Measurements from ENCODE around the gene DHX16. TPM values are rescaled to one million over a fixed set of nuclear protein-coding genes. Genes with fewer than 3 reads are reported as not detected.
A peak's percentile ranks its signal among the peaks of the same experiment; 100 is the strongest.

DHX16 gene
- total and polyA plus RNA-seq, 9 of the 15 experiments (the other 6 are each of a cell fraction or from before 2014, with no cell fraction given): 14.6 to 66.1 (median 47.5) TPM

DNA sequence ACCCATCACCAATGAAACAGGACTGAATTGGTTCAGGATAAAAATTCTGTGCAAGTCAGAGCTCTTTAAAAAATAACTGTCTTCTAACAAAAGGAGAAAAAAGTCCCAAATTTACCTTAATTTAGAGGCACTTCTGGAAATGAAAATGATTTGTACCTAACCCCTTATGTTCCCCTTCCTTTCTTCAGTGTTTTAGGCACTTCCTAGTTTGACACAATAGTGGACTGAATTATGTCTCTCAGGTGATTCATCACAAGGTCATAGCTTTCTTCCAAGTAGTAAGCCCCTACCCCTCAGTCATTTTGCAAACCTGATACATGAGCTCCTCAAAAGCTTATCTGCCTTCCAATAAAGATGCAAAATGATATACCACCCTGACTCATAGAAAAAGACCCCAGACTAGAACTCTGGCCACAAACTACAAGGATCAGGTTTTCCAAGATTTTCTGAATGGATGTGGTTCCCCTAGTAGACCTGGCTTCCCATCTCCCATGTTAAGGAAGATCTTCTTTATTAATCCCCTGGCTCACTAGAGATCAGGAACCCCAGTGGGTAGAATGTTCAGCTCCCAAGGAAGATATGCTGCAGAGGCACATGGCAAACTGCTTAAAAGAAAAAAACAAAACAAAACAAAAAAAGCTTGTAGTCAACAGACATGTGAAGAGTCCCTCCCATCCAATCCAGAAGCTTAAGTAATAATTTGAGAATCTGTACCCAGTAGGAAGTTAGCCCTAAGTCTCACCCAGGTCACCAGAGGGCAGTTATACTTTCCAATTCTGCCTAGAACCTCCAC, 59.4 kb downstream of the DHX16 start (continued):
- no peak for TF ChIP-seq PYGO2 (tag; IDR thresholded peaks at IDR 0.05)
- no peak for TF ChIP-seq FOXK1 (CRISPR knock-in tag; IDR thresholded peaks at IDR 0.05; ENCODE audit: borderline replicate concordance)
- no peak for TF ChIP-seq ZFP36 (IDR thresholded peaks at IDR 0.05; ENCODE audit: low read depth, low read length, partially characterized antibody)
- no peak; a peak in 1 of 4 replicates for TF ChIP-seq TEAD1 (CRISPR knock-in tag; IDR thresholded peaks at IDR 0.05)
- TF ChIP-seq, protein P1, sequence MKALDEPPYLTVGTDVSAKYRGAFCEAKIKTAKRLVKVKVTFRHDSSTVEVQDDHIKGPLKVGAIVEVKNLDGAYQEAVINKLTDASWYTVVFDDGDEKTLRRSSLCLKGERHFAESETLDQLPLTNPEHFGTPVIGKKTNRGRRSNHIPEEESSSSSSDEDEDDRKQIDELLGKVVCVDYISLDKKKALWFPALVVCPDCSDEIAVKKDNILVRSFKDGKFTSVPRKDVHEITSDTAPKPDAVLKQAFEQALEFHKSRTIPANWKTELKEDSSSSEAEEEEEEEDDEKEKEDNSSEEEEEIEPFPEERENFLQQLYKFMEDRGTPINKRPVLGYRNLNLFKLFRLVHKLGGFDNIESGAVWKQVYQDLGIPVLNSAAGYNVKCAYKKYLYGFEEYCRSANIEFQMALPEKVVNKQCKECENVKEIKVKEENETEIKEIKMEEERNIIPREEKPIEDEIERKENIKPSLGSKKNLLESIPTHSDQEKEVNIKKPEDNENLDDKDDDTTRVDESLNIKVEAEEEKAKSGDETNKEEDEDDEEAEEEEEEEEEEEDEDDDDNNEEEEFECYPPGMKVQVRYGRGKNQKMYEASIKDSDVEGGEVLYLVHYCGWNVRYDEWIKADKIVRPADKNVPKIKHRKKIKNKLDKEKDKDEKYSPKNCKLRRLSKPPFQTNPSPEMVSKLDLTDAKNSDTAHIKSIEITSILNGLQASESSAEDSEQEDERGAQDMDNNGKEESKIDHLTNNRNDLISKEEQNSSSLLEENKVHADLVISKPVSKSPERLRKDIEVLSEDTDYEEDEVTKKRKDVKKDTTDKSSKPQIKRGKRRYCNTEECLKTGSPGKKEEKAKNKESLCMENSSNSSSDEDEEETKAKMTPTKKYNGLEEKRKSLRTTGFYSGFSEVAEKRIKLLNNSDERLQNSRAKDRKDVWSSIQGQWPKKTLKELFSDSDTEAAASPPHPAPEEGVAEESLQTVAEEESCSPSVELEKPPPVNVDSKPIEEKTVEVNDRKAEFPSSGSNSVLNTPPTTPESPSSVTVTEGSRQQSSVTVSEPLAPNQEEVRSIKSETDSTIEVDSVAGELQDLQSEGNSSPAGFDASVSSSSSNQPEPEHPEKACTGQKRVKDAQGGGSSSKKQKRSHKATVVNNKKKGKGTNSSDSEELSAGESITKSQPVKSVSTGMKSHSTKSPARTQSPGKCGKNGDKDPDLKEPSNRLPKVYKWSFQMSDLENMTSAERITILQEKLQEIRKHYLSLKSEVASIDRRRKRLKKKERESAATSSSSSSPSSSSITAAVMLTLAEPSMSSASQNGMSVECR (CRISPR knock-in tag; IDR thresholded peaks at IDR 0.05): no peak
- TF ChIP-seq ZNF282 (CRISPR knock-in tag; IDR thresholded peaks at IDR 0.05): no peak
- TF ChIP-seq SMARCE1 (IDR thresholded peaks at IDR 0.05): 0 out of 2 replicates have a peak, but pooled peaks have one; percentile 31
- TF ChIP-seq ETV5 (CRISPR knock-in tag; IDR thresholded peaks at IDR 0.05; ENCODE audit: low read depth): no peak
- no peak for TF ChIP-seq ZNF274 (IDR thresholded peaks at IDR 0.05; ENCODE audit: borderline replicate concordance, low read depth, low read length)
- no peak for TF ChIP-seq ERF (CRISPR knock-in tag; IDR thresholded peaks at IDR 0.05)
- TF ChIP-seq CHCHD3 (CRISPR knock-in tag; IDR thresholded peaks at IDR 0.05): no peak
- no peak for TF ChIP-seq ZNF707 (CRISPR knock-in tag; conservative IDR thresholded peaks at IDR 0.05)
- peak; percentile 70 for TF ChIP-seq MEIS2 (IDR thresholded peaks at IDR 0.05; ENCODE audit: partially characterized antibody)
- no peak for TF ChIP-seq HDAC6 (IDR thresholded peaks at IDR 0.05; ENCODE audit: low read depth, low read length)
- TF ChIP-seq ZNF639 (CRISPR knock-in tag; conservative IDR thresholded peaks at IDR 0.05 in 1 of 2, IDR thresholded peaks at IDR 0.05 in 1 of 2): no peak
- no peak for TF ChIP-seq ADNP (tag; IDR thresholded peaks at IDR 0.05)
- TF ChIP-seq, protein P2, sequence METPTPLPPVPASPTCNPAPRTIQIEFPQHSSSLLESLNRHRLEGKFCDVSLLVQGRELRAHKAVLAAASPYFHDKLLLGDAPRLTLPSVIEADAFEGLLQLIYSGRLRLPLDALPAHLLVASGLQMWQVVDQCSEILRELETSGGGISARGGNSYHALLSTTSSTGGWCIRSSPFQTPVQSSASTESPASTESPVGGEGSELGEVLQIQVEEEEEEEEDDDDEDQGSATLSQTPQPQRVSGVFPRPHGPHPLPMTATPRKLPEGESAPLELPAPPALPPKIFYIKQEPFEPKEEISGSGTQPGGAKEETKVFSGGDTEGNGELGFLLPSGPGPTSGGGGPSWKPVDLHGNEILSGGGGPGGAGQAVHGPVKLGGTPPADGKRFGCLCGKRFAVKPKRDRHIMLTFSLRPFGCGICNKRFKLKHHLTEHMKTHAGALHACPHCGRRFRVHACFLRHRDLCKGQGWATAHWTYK (CRISPR knock-in tag; IDR thresholded peaks at IDR 0.05): no peak
- peak; percentile 18; the same call in 1 of the 2 replicates for TF ChIP-seq HES1 (IDR thresholded peaks at IDR 0.05; ENCODE audit: low read depth)
- TF ChIP-seq CBX1 (IDR thresholded peaks at IDR 0.05; ENCODE audit: low read depth): no peak
- peak; percentile 77; the same call in 1 of the 2 replicates for TF ChIP-seq GTF2E2 (tag; IDR thresholded peaks at IDR 0.05)

All from K562 (cell line).